GM21825 (cell line): Measurements from ENCODE around the gene CATSPERB.
"Not testable (repeated sequence)": the region's sequence is repeated elsewhere in the genome, so short reads cannot be mapped to it uniquely, and the experiment has no call there.

Experiments used
- ATAC-seq: cut with Tn5 transposase; IDR thresholded peaks from one replicate; pipeline ENCODE4 v1.9.1; 2021; ENCODE audit warnings: mild to moderate bottlenecking, moderate library complexity; ENCODE audit not compliant: unreplicated experiment

CATSPERB gene

GRCh38 chr14:91732859-91733477, 1.1 kb upstream of the CATSPERB start:
- no peak for ATAC-seq

- ATAC-seq, result no peak
Observed at GRCh38 chr14:91732439-91732838, 553 bp upstream of the CATSPERB start.

GRCh38 chr14:91731018-91731417, 868 bp downstream of the CATSPERB start:
- ATAC-seq, result no peak

GRCh38 chr14:91729756-91730155, 2.1 kb downstream of the CATSPERB start:
- no peak for ATAC-seq

GRCh38 chr14:91728616-91729183, 3.2 kb downstream of the CATSPERB start:
- ATAC-seq, result no peak

- no peak for ATAC-seq
Observed at GRCh38 chr14:91727121-91727520, 4.8 kb downstream of the CATSPERB start.

GRCh38 chr14:91723501-91723900, 8.4 kb downstream of the CATSPERB start:
- ATAC-seq, result no peak

GRCh38 chr14:91722386-91722785, 9.5 kb downstream of the CATSPERB start:
- no peak for ATAC-seq

GRCh38 chr14:91719839-91720238, 12.0 kb downstream of the CATSPERB start:
- ATAC-seq, result no peak

- ATAC-seq, result no peak
Observed at GRCh38 chr14:91716999-91717398, 14.9 kb downstream of the CATSPERB start.

- ATAC-seq, result no peak
Observed at GRCh38 chr14:91714805-91715204, 17.1 kb downstream of the CATSPERB start.

GRCh38 chr14:91708795-91709194, 23.1 kb downstream of the CATSPERB start:
- ATAC-seq, result no peak

GRCh38 chr14:91706996-91707395, 24.9 kb downstream of the CATSPERB start:
- ATAC-seq, result no peak

GRCh38 chr14:91694643-91695042, 37.2 kb downstream of the CATSPERB start:
- ATAC-seq, result no peak

- ATAC-seq, result no peak
Observed at GRCh38 chr14:91693346-91693745, 38.5 kb downstream of the CATSPERB start.

GRCh38 chr14:91692075-91692474, 39.8 kb downstream of the CATSPERB start:
- ATAC-seq, result no peak

GRCh38 chr14:91689608-91690007, 42.3 kb downstream of the CATSPERB start:
- ATAC-seq, result no peak

GRCh38 chr14:91687436-91687835, 44.5 kb downstream of the CATSPERB start:
- ATAC-seq, result not testable (repeated sequence)

- no peak for ATAC-seq
Observed at GRCh38 chr14:91685600-91685999, 46.3 kb downstream of the CATSPERB start.

- ATAC-seq, result no peak
Observed at GRCh38 chr14:91681893-91682563, 49.9 kb downstream of the CATSPERB start.

- no peak for ATAC-seq
Observed at GRCh38 chr14:91681118-91681517, 50.8 kb downstream of the CATSPERB start.

- ATAC-seq, result no peak
Observed at GRCh38 chr14:91679273-91679672, 52.6 kb downstream of the CATSPERB start.
